A673 (cell line): Measurements from ENCODE around the gene PCARE. TPM values are rescaled to one million over a fixed set of nuclear protein-coding genes. Genes with fewer than 3 reads are reported as not detected.
"Not testable (repeated sequence)": the region's sequence is repeated elsewhere in the genome, so short reads cannot be mapped to it uniquely, and the experiment has no call there.

Source experiments
- BruUV-seq: library from RNA; stranded (reverse); fragments of 400-500 nt; replicated peaks from 2 replicates; lab custom pipeline; 2021; lab: Mats Ljungman, UMichigan
- CTCF ChIA-PET: fragments of 300-600 bp; sonication (Branson Sonifier 250); formaldehyde crosslinking; loops from one replicate; lab custom pipeline; 2022; ENCODE audit warnings: antibody characterized with exemption; lab: Charles Lee
- POLR2A ChIA-PET: fragments of 300-600 bp; sonication (Branson Sonifier 250); formaldehyde crosslinking; loops from one replicate; lab custom pipeline; 2022; ENCODE audit warnings: antibody characterized with exemption; ENCODE audit not compliant: low non-redundant PET; lab: Charles Lee
- DNase-seq: peaks from one replicate; pipeline ENCODE4 v3.0.0-alpha.2; 2015; ENCODE audit warnings: low spot score
- H3K27ac ChIP-seq: fragments of 200-600 bp; sonication (generic); 2 replicates; pipeline ENCODE4 v1.5.1; 2016; ENCODE audit warnings: mixed run types, low read depth, mild to moderate bottlenecking, mixed read lengths, antibody characterized with exemption, low read length; ENCODE audit not compliant: poor library complexity, severe bottlenecking
- H3K27me3 ChIP-seq: fragments of 200-600 bp; sonication (generic); replicated peaks from 2 replicates; pipeline ENCODE4 v1.6.1; 2017; ENCODE audit warnings: mixed run types, low read depth, mild to moderate bottlenecking, mixed read lengths, antibody characterized with exemption, low read length; ENCODE audit not compliant: insufficient read depth, poor library complexity
- H3K36me3 ChIP-seq: fragments of 200-600 bp; sonication (generic); 2 replicates; pipeline ENCODE4 v1.6.1; 2016; ENCODE audit warnings: mixed run types, mild to moderate bottlenecking, mixed read lengths, antibody characterized with exemption, low read length; ENCODE audit not compliant: insufficient read depth, poor library complexity, severe bottlenecking
- H3K4me1 ChIP-seq: fragments of 200-600 bp; sonication (generic); 2 replicates; pipeline ENCODE4 v1.6.1; 2017; ENCODE audit warnings: mixed run types, mild to moderate bottlenecking, mixed read lengths, antibody characterized with exemption, low read length; ENCODE audit not compliant: insufficient read depth, poor library complexity, severe bottlenecking
- H3K4me3 ChIP-seq: fragments of 200-600 bp; sonication (generic); 2 replicates; pipeline ENCODE4 v1.5.1; 2016; ENCODE audit warnings: low read depth, mixed run types, mild to moderate bottlenecking, mixed read lengths, low read length; ENCODE audit not compliant: poor library complexity, severe bottlenecking
- H3K9me3 ChIP-seq: fragments of 200-600 bp; sonication (generic); 2 replicates; pipeline ENCODE4 v1.6.1; 2016; ENCODE audit warnings: mixed run types, low read depth, mild to moderate bottlenecking, mixed read lengths, antibody characterized with exemption, low read length; ENCODE audit not compliant: poor library complexity, severe bottlenecking
- EZH2 ChIP-seq: fragments of 200-600 bp; sonication (generic); IDR thresholded peaks from 2 replicates; pipeline ENCODE4 v1.6.1; 2017; ENCODE audit warnings: borderline replicate concordance, low read depth, mild to moderate bottlenecking, mixed read lengths, antibody characterized with exemption, low read length; ENCODE audit not compliant: poor library complexity, severe bottlenecking
- intact Hi-C: fragments of 100-400 bp; cut with micrococcal nuclease; formaldehyde crosslinking; loops from one replicate; pipeline ENCODE4 v1.10.0; 2022; ENCODE audit not compliant: unreplicated experiment
- total RNA-seq: library from RNA; stranded (reverse); gene quantifications from 2 replicates; pipeline ENCODE4 v1.2.3, GENCODE V29; 2021
- TF ChIP-seq, protein P1 (sequence below): fragments of 300-800, 200-600 bp; sonication (generic); conservative IDR thresholded peaks from 2 replicates; pipeline ENCODE4 v1.5.1; 2017; ENCODE audit warnings: low read depth, mild to moderate bottlenecking, antibody characterized with exemption, low read length, moderate library complexity, mixed read lengths

The PCARE gene
- total RNA-seq, 1 experiment from 2014 or later: not detected

DNA sequence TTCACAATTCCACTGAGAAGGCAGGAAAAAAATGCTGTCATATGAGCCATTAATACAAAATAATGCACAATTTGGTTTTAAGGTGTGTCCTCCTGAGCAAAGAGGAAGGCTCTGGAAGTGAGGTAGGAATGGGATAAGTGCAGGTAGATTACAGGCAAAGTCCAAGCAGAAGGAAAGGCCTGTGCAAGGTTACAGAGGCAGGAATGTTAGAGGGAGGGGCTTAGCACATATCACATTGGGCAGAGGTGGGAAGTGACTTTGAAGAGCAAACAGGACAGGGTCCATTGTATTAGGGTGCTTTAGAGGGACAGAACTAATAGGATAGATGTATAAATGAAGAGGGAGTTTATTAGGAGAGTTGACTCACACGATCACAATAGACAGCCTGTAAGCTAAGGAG lies 26.2 kb upstream of the PCARE start:
- POLR2A ChIA-PET: no interaction called here
- TF ChIP-seq, protein P1, sequence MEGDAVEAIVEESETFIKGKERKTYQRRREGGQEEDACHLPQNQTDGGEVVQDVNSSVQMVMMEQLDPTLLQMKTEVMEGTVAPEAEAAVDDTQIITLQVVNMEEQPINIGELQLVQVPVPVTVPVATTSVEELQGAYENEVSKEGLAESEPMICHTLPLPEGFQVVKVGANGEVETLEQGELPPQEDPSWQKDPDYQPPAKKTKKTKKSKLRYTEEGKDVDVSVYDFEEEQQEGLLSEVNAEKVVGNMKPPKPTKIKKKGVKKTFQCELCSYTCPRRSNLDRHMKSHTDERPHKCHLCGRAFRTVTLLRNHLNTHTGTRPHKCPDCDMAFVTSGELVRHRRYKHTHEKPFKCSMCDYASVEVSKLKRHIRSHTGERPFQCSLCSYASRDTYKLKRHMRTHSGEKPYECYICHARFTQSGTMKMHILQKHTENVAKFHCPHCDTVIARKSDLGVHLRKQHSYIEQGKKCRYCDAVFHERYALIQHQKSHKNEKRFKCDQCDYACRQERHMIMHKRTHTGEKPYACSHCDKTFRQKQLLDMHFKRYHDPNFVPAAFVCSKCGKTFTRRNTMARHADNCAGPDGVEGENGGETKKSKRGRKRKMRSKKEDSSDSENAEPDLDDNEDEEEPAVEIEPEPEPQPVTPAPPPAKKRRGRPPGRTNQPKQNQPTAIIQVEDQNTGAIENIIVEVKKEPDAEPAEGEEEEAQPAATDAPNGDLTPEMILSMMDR: no peak
- no peak for TF ChIP-seq EZH2

DNA sequence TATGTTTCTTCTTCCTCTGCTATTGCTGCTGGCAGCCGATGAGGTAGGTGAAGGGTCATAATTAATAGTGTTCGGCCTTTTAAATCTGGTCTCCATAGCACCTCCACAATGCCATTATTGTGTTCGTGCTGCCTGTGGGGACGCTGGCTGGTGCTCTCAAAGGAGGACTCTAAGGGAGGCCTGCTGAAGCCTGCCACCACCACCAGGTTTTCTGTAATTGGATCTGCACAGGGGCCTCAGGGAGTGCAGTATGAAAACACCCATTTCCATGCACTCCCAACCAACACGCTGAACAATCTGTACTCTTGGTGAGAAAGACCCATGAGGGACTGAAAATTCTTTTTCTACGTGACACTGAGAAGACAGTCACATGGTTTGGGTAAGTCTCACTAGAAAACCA lies 23.2 kb upstream of the PCARE start:
- BruUV-seq: no TSS peak
- CTCF ChIA-PET: no interaction called here
- intact Hi-C loops: no loop called here
- no peaks in the 10 kb centered on the region for H3K4me1 ChIP-seq
- no peak overlapping the region for H3K4me3 ChIP-seq
- no peak for TF ChIP-seq EZH2
- TF ChIP-seq, protein P1: no peak
- H3K27me3 ChIP-seq: no peaks in the 10 kb centered on the region
- H3K27ac ChIP-seq: no peak overlapping the region
- DNase-seq: no peak
- POLR2A ChIA-PET: no interaction called here
- H3K9me3 ChIP-seq: no peaks in the 10 kb centered on the region
- no peaks in the 10 kb centered on the region for H3K36me3 ChIP-seq

More for the DNA sequence above, 26.2 kb upstream of the PCARE start:
- H3K27ac ChIP-seq: no peak overlapping the region
- no peaks in the 10 kb centered on the region for H3K4me1 ChIP-seq
- BruUV-seq: no TSS peak
- CTCF ChIA-PET: no interaction called here
- H3K4me3 ChIP-seq: no peak overlapping the region
- no peaks in the 10 kb centered on the region for H3K36me3 ChIP-seq
- H3K27me3 ChIP-seq: no peaks in the 10 kb centered on the region
- no peaks in the 10 kb centered on the region for H3K9me3 ChIP-seq
- intact Hi-C loops: no loop called here
- DNase-seq: no peak

DNA sequence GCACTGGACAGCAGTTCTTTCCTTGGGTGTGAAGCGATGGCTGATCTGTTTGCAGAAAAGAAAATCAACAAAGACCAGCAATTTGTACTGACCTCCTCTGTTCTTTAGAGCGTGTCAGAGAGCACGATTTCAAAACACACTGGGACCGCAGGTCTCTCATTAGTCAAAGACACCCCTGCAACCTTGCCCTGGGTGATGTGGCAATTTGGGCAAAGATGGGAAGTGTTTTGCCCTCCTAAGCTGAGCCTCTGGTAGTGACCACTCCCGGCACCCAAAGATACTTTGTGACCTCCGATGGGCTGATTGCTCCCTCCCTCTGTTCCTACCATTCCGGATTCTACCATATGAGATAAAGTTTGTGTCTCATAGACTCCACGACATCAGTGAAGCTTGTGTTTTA lies 22.6 kb upstream of the PCARE start:
- DNase-seq: no peak
- Histone ChIP-seq H3K27me3 (no peaks in the 10 kb centered on the region), H3K36me3 (no peaks in the 10 kb centered on the region), H3K4me1 (no peaks in the 10 kb centered on the region), H3K9me3 (no peaks in the 10 kb centered on the region), H3K4me3 (no peak overlapping the region), H3K27ac (no peak overlapping the region)
- ChIA-PET CTCF (no interaction called here), POLR2A (interaction anchor here (0.7 kb wide), 1 partner anchor 86 kb away, joined by 3 read pairs; no protein-coding TSS in a partner anchor)
- intact Hi-C loops: no loop called here
- TF ChIP-seq EZH2: no peak
- TF ChIP-seq, protein P1: no peak
- BruUV-seq: no TSS peak

DNA sequence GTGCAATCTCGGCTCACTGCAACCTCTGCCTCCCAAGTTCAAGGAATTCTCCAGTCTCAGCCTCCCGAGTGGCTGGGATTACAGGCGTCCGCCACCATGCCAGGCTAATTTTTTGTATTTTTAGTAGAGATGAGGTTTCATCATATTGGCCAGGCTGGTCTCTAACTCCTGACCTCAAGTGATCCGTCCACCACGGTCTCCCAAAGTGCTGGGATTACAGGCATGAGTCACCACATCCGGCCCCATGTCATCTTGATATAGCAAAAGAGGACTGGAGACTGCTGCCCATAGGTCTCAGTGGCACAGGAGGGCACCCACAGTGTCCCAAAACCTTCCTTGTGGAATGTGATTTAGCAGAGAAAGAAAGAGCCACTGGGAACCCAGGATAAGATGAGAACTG lies 16.0 kb upstream of the PCARE start:
- H3K27me3 ChIP-seq, H3K9me3 ChIP-seq, POLR2A ChIA-PET, CTCF ChIA-PET, H3K4me1 ChIP-seq, DNase-seq, H3K27ac ChIP-seq, H3K36me3 ChIP-seq, intact Hi-C loops, H3K4me3 ChIP-seq, BruUV-seq: not testable (repeated sequence)
